HEK293T (cell line): ENCODE data around the gene MATN3.

Experiments used
- CTCF ChIA-PET: fragments of 350-600 bp; formaldehyde crosslinking; extraction: SDS; loops from one replicate; lab custom pipeline; 2021; ENCODE audit warnings: antibody characterized with exemption, inconsistent platforms; lab: Yijun Ruan, JAX
- POLR2A ChIA-PET: fragments of 350-600 bp; formaldehyde crosslinking; extraction: SDS; loops from one replicate; lab custom pipeline; 2020; ENCODE audit warnings: antibody characterized with exemption, inconsistent platforms; lab: Yijun Ruan, JAX
- DNase-seq: peaks from one replicate; pipeline ENCODE4 v3.0.0; 2012; ENCODE audit warnings: mixed read lengths; ENCODE audit errors: extremely low spot score
- ARNT ChIP-seq: fragments of 450-650 bp; IDR thresholded peaks from 2 replicates; pipeline ENCODE4 v1.6.1; 2017; ENCODE audit warnings: mild to moderate bottlenecking
- BHLHE40 ChIP-seq: fragments of 450-650 bp; IDR thresholded peaks from 2 replicates; pipeline ENCODE4 v1.6.1; 2016; ENCODE audit warnings: mild to moderate bottlenecking, moderate library complexity, borderline replicate concordance
- CTBP1 ChIP-seq: fragments of 450-650 bp; IDR thresholded peaks from 2 replicates; pipeline ENCODE4 v1.6.1; 2016; ENCODE audit warnings: borderline replicate concordance
- ELF4 ChIP-seq: fragments of 450-650 bp; IDR thresholded peaks from 2 replicates; pipeline ENCODE4 v1.6.1; 2017; ENCODE audit warnings: antibody characterized with exemption
- FOXA1 ChIP-seq: fragments of 450-650 bp; IDR thresholded peaks from 2 replicates; pipeline ENCODE4 v1.6.1; 2016; ENCODE audit warnings: mild to moderate bottlenecking
- FOXK2 ChIP-seq: fragments of 450-650 bp; IDR thresholded peaks from 2 replicates; pipeline ENCODE4 v1.6.1; 2016; ENCODE audit warnings: mild to moderate bottlenecking
- FOXM1 ChIP-seq: fragments of 450-650 bp; IDR thresholded peaks from 2 replicates; pipeline ENCODE4 v1.6.1; 2017; ENCODE audit warnings: mild to moderate bottlenecking, borderline replicate concordance
- HDGF ChIP-seq: fragments of 450-650 bp; IDR thresholded peaks from 2 replicates; pipeline ENCODE4 v1.6.1; 2017; ENCODE audit warnings: antibody characterized with exemption, borderline replicate concordance
- L3MBTL2 ChIP-seq: fragments of 450-650 bp; conservative IDR thresholded peaks from 2 replicates; pipeline ENCODE4 v1.6.1; 2016; ENCODE audit warnings: mild to moderate bottlenecking
- LEF1 ChIP-seq: fragments of 450-650 bp; IDR thresholded peaks from 2 replicates; pipeline ENCODE4 v1.6.1; 2017; ENCODE audit warnings: mild to moderate bottlenecking, borderline replicate concordance
- NFRKB ChIP-seq: fragments of 450-650 bp; IDR thresholded peaks from 2 replicates; pipeline ENCODE4 v1.6.1; 2016; ENCODE audit warnings: mild to moderate bottlenecking, moderate library complexity
- PKNOX1 ChIP-seq: fragments of 450-650 bp; IDR thresholded peaks from 2 replicates; pipeline ENCODE4 v1.6.1; 2016
- SP1 ChIP-seq: fragments of 450-650 bp; IDR thresholded peaks from 2 replicates; pipeline ENCODE4 v1.6.1; 2017
- SUZ12 ChIP-seq: fragments of 450-650 bp; IDR thresholded peaks from 2 replicates; pipeline ENCODE4 v1.6.1; 2016; ENCODE audit warnings: mild to moderate bottlenecking
- TARDBP ChIP-seq: fragments of 450-650 bp; IDR thresholded peaks from 2 replicates; pipeline ENCODE4 v1.6.1; 2016
- ZNF384 ChIP-seq: fragments of 450-650 bp; IDR thresholded peaks from 2 replicates; pipeline ENCODE4 v1.6.1; 2016

Gene MATN3, protein sequence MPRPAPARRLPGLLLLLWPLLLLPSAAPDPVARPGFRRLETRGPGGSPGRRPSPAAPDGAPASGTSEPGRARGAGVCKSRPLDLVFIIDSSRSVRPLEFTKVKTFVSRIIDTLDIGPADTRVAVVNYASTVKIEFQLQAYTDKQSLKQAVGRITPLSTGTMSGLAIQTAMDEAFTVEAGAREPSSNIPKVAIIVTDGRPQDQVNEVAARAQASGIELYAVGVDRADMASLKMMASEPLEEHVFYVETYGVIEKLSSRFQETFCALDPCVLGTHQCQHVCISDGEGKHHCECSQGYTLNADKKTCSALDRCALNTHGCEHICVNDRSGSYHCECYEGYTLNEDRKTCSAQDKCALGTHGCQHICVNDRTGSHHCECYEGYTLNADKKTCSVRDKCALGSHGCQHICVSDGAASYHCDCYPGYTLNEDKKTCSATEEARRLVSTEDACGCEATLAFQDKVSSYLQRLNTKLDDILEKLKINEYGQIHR

GRCh38 chr2:20012282-20013125 lies at the start of gene MATN3:
MATN3 (minus strand) TSS chr2:20012668; CDS start chr2:20012631, 37 bp downstream.
- DNase-seq = peak; percentile 45
- no peak for TF ChIP-seq HDGF
- TF ChIP-seq ELF4 = no peak
- ChIA-PET CTCF (interaction anchor here (0.7 kb wide), 1 partner anchor 38 kb away, joined by 3 read pairs; no protein-coding TSS in a partner anchor), POLR2A (no interaction called here)

DNA sequence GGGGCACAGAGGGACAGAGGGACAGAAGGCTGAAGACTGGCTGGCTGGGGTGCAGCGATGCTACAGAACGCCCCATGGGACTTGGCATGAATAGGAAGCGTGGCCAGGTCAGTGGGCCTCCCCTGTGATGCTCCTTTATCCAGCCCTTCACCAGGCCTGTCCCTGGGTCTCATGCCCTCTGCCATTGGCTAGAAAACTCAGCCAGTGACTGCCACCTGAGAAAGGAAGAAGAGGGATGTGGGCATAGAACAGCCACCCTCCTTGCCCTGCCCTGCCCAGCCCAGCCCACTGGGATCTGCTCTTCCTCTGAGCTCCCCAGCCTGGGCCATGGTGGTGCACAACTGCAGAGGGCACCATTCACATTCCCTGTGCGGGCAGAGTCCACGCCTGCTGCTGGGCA lies 49.5 kb upstream of the MATN3 start:
- POLR2A ChIA-PET = interaction anchor here (1.2 to 2.9 kb wide), 2 partner anchors 10 to 385 kb away, joined by 3 to 25 read pairs; partner anchors contain the start of genes LAPTM4A and RHOB
- TF ChIP-seq SP1 = no peak
- no peak for TF ChIP-seq FOXA1
- TF ChIP-seq ELF4 = no peak
- TF ChIP-seq HDGF = no peak
- TF ChIP-seq BHLHE40 = no peak
- no peak for TF ChIP-seq TARDBP
- TF ChIP-seq L3MBTL2 = no peak
- no peak for TF ChIP-seq ARNT
- no peak for TF ChIP-seq SUZ12
- TF ChIP-seq NFRKB = no peak
- no peak for TF ChIP-seq PKNOX1
- TF ChIP-seq CTBP1 = no peak
- no peak for TF ChIP-seq FOXK2
- TF ChIP-seq FOXM1 = no peak
- DNase-seq = no peak
- CTCF ChIA-PET = interaction anchor here (2.5 kb wide), 1 partner anchor 46 kb away, joined by 7 read pairs; no protein-coding TSS in a partner anchor

GRCh38 chr2:20061476-20061875 lies 49.0 kb upstream of the MATN3 start:
- no peak for DNase-seq
- no peak for TF ChIP-seq ZNF384
- TF ChIP-seq TARDBP = no peak
- TF ChIP-seq HDGF = no peak
- no peak for TF ChIP-seq ELF4
- no peak for TF ChIP-seq LEF1
- no peak for TF ChIP-seq NFRKB
- TF ChIP-seq FOXA1 = no peak
- no peak for TF ChIP-seq PKNOX1
- TF ChIP-seq L3MBTL2 = no peak
- TF ChIP-seq BHLHE40 = no peak
- no peak for TF ChIP-seq FOXK2
- TF ChIP-seq ARNT = no peak
- no peak for TF ChIP-seq CTBP1
- TF ChIP-seq FOXM1 = no peak
- no peak for TF ChIP-seq SUZ12
- no peak for TF ChIP-seq SP1
- CTCF ChIA-PET = interaction anchor here (2.5 kb wide), 1 partner anchor 46 kb away, joined by 7 read pairs; no protein-coding TSS in a partner anchor
- POLR2A ChIA-PET = interaction anchor here (0.8 to 2.9 kb wide), 2 partner anchors 10 to 1884 kb away, joined by 3 to 25 read pairs; partner anchors contain the start of gene LAPTM4A

DNA sequence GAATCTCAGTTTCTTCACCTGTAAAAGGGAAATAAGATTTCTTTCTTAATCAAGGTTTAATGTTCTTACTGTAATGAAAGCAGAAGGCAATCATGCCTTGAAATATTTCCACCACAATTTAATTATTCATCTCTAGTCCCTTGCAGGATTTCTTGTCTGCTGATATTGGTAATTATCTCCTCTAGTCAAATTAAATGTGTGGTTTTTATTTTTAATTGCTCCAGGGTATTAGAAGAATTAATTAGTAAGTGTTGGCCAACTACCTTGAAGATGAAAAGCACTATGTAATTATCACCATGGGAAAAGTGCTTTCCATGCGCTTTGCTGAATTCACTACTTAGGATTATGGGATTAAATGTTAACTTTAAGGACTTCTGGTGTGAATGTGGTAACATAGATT lies 47.6 kb upstream of the MATN3 start:
- POLR2A ChIA-PET = no interaction called here
- no peak for DNase-seq
- CTCF ChIA-PET = no interaction called here
- TF ChIP-seq ZNF384 = no peak
- no peak for TF ChIP-seq PKNOX1
- no peak for TF ChIP-seq LEF1
- no peak for TF ChIP-seq FOXK2
- no peak for TF ChIP-seq BHLHE40
- no peak for TF ChIP-seq SUZ12

DNA sequence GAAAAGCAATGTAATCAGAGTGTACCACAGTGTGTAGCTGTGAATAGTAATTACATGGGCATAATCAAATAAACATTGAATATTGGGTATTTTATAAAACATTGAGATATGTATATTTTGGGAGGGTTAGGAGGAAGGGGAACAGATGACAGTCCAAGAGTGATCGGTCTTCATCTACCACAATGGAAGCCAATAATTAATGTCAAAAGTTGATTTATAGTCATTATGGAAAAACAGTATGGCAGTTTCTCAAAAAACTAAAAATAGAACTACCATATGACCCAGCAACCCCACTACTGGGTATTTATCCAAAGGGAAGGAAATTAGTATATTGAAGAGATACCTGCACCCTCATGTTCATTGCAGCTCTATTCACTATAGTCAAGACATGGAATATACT lies 44.8 kb upstream of the MATN3 start:
- POLR2A ChIA-PET = no interaction called here
- no peak for TF ChIP-seq HDGF
- no peak for DNase-seq
- CTCF ChIA-PET = no interaction called here

GRCh38 chr2:20054931-20055330 lies 42.5 kb upstream of the MATN3 start:
- CTCF ChIA-PET = no interaction called here
- DNase-seq = no peak
- POLR2A ChIA-PET = no interaction called here
- no peak for TF ChIP-seq CTBP1
- TF ChIP-seq BHLHE40 = no peak
- no peak for TF ChIP-seq PKNOX1
- TF ChIP-seq TARDBP = no peak
- TF ChIP-seq ARNT = no peak
- TF ChIP-seq LEF1 = no peak
- no peak for TF ChIP-seq FOXK2
- TF ChIP-seq SUZ12 = no peak
- TF ChIP-seq FOXM1 = no peak
- TF ChIP-seq SP1 = no peak
- TF ChIP-seq HDGF = no peak
- TF ChIP-seq FOXA1 = no peak
- TF ChIP-seq NFRKB = no peak
- no peak for TF ChIP-seq L3MBTL2
- TF ChIP-seq ELF4 = no peak
- TF ChIP-seq ZNF384 = no peak
